Ishikawa (cell line): Measurements from ENCODE around the gene PDE4B.

Experiments
- CREB1 ChIP-seq: IDR thresholded peaks from 2 replicates; pipeline ENCODE4 v1.6.1; 2012; ENCODE audit warnings: low read depth
- EP300 ChIP-seq: IDR thresholded peaks from 2 replicates; pipeline ENCODE4 v1.6.1; 2012; ENCODE audit warnings: borderline replicate concordance
- NFIC ChIP-seq: IDR thresholded peaks from 2 replicates; pipeline ENCODE4 v1.6.1; 2012
- RAD21 ChIP-seq: IDR thresholded peaks from 2 replicates; pipeline ENCODE4 v1.6.1; 2012; ENCODE audit warnings: low read depth
- TAF1 ChIP-seq: IDR thresholded peaks from 2 replicates; pipeline ENCODE4 v1.6.1; 2012; ENCODE audit warnings: low read depth, mild to moderate bottlenecking
- YY1 ChIP-seq: IDR thresholded peaks from 2 replicates; pipeline ENCODE4 v1.6.1; 2012; ENCODE audit warnings: low read depth
- TF ChIP-seq, protein P1 (sequence below): IDR thresholded peaks from 2 replicates; pipeline ENCODE4 v1.6.1; 2012

DNA sequence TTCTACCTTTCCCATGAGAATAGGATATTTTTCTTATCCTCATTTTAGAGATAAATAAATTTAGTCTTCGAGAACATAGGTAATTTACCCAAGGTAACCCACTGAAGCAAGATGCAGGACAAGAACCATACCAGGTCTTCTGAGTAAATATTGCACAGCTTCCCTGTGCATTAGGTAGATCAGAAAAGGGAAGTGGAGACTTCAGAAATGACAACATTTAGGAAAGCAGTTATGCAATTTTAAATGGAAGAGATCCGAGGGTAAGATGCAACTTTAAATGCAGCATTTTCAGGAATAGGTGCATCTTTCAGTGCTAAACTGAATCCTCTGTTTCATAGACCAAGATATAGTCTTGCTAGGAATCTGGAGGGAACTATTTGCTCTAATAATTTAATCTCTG, 534.9 kb downstream of the PDE4B start:
- TF ChIP-seq RAD21, result no peak
- TF ChIP-seq TAF1, result no peak
- TF ChIP-seq EP300, result no peak
- TF ChIP-seq, protein P1, sequence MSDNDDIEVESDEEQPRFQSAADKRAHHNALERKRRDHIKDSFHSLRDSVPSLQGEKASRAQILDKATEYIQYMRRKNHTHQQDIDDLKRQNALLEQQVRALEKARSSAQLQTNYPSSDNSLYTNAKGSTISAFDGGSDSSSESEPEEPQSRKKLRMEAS, result no peak
- no peak for TF ChIP-seq NFIC
- no peak for TF ChIP-seq YY1
- no peak for TF ChIP-seq CREB1
